Stimulated activated CD8-positive, alpha-beta memory T cell treated with anti-CD3 and anti-CD28 coated beads, Interleukin-4, amount 100 ng/mL, for 24 hours (primary cell): ENCODE data around the gene CSRP3.

ENCODE experiments used
- DNase-seq: peaks from one replicate; pipeline ENCODE4 v3.0.0-alpha.2; 2020; ENCODE audit warnings: low read depth

The CSRP3 gene

DNA sequence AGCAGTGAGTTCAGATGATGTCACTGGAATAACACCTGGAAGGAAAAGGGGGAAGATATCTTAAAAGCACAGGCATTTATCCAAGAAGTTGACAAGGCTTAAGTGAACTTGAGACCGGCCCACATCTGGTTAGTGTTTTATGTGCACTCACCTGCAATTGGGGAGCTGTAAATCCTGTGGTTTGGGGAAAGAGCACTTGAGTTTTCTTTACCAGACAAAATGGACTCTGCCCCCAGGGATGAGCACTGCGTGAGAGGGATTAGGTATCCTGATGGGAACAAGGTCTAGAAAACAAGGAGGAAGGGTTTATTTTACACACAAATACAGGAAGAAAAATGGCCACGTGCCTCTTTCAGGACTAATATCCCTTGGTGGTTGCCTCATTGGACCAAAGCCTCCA lies 23.8 kb upstream of the CSRP3 start:
- no peak for DNase-seq

GRCh38 chr11:19225123-19225522 lies 23.3 kb upstream of the CSRP3 start:
- DNase-seq, result no peak

DNA sequence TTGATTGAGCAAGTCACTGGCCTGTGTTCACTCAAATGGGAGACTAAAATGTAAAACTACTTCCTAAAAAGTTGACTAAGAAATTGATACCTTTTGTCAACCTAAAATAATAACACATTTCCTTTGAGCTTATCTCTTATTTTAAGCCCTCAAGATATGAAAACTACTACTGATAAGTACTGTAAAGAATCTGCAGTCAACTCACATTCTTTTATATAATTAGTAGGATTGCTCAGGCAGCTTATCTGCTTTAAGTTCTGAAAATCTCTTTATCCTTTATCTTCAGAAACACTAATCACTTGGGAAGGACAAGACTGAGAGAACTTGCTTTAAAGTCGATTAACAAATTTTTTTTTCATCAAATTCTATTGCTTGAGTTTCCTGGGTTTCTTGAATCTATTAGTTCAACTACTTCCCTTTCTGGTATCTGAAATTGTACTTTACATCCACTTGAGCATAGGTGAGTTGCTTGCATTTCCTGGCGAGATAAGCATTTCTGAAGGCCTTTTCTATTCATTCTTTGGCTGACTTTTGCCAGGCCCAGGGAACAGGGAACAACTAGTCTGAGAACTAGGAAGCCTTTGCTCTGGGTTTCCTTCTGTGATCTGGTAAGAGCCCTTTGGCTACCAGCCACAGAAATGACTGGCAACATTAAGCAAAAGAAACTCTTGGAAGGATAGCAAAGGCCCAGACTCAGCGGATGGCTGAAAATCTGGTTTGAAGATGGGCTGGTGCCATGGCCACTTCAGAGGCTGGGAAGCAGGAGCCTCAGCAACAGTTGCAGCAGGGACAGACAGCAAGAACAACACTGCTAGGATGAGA lies 19.3 kb upstream of the CSRP3 start:
- DNase-seq, result no peak

DNA sequence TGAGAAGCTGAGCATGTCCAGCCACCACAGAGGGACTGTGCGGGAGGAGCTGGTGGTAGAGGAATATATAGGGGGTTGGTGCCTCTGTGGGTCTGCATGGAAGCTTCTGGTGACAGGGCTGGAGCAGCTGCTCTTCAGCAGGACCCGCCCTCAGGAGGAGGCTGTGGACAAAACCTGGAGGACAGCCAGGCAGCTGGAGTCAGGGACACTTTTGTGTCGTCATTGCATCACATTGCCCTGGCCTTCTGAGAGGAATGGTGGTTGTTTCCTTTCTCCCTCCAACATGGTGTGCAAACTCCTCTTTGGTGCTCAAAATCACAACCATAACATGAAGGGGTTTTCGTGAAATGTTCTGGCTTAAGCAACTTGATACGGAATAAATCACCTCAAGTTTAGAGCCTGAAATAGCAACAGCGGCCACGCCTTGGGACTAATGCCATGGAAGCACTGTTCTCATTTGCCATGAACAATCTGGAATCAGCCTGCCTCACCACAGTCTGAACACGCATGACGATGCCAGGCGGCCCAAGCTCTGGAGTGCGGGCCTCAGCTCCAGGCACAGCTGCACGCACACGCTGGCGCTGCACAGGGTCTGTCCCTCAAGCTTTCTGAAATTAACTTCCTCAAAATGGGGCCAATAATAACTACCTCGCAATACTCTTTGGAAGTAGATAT lies 17.1 kb upstream of the CSRP3 start:
- DNase-seq, result no peak

- no peak for DNase-seq
Measured at GRCh38 chr11:19218216-19218615, 16.4 kb upstream of the CSRP3 start.

GRCh38 chr11:19216709-19217374 lies 15.1 kb upstream of the CSRP3 start:
- no peak for DNase-seq

GRCh38 chr11:19216021-19216420 lies 14.2 kb upstream of the CSRP3 start:
- no peak for DNase-seq

- no peak for DNase-seq
Measured at GRCh38 chr11:19209617-19210370, 8.0 kb upstream of the CSRP3 start.

GRCh38 chr11:19208959-19209546 lies 7.3 kb upstream of the CSRP3 start:
- no peak for DNase-seq

GRCh38 chr11:19208181-19208580 lies 6.4 kb upstream of the CSRP3 start:
- DNase-seq, result no peak

DNA sequence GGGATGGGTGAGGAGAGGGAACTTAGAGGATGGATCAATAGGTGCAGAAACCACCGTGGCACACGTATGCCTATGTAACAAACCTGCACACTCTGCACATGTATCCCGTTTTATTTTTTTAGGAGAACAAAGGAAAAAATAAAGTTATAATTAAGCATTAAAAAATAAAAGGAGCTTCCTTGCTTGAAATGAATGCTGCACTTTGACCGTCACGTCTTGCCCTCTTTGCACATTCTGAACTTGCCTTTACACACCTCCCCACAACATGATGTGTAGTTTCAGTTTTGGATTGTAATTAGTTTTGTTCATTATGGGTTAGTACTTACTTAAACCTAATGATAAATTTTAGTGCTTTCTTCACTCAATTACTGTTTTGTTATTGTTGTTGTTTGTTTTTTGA lies 3.1 kb upstream of the CSRP3 start:
- DNase-seq, result no peak

DNA sequence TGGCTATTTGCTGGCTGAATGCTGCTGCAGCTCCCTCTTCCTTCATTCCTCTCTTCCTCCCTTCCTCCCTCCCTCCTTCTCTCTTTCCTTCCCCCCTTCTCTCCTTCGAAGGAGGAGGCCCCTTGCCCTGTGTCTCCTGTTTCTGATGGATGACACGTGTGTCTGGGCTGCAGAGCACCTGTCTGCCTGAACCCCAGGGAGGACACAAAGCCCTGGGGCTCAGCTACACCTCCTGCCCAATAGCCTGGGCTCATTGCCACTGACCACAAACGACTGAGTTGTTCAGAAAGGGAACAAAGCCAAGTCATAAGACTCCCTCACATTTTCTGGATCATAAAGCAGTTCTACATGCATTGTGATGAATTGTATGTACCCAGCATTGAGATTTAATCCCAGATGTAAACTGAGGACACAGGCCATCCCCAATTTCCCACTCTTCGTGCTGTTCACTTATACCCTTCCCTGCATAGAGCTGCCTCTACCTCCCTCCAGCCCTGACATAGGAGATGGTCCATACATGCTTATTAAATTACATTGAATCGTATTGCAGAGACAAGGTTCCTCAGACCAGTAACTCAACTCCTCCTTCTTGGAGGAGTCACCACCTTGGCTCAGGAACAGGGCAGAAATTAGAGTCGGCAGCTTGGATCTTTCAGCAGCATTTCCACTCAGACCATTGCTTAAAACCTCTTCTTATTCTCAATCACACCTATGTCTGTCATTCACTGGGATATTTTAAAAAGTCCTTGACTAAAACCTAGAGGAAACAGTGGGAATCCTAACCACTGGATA lies 1.2 kb downstream of the CSRP3 start:
- DNase-seq, result no peak

DNA sequence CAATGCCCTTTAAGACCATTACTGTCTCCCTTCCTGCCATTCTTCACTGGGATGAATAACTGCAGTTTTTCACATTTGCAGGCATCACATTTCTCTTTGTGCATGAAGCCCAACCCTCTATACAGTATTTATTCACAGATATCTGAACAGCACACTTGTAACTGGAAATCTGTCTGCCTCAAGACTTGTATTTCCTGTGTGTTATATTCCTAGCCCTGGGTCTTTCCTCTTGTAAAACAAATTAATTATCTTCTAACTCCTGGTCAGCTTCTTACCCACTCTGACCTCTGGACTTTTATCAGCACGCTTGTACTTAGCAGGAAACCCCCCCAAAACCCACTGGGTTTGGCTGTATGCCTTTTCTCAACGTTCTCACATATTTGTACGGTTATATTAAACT lies 2.0 kb downstream of the CSRP3 start:
- DNase-seq, result no peak

- DNase-seq, result no peak
Measured at GRCh38 chr11:19199048-19199447, 2.7 kb downstream of the CSRP3 start.

GRCh38 chr11:19196432-19196831 lies 5.4 kb downstream of the CSRP3 start:
- no peak for DNase-seq

DNA sequence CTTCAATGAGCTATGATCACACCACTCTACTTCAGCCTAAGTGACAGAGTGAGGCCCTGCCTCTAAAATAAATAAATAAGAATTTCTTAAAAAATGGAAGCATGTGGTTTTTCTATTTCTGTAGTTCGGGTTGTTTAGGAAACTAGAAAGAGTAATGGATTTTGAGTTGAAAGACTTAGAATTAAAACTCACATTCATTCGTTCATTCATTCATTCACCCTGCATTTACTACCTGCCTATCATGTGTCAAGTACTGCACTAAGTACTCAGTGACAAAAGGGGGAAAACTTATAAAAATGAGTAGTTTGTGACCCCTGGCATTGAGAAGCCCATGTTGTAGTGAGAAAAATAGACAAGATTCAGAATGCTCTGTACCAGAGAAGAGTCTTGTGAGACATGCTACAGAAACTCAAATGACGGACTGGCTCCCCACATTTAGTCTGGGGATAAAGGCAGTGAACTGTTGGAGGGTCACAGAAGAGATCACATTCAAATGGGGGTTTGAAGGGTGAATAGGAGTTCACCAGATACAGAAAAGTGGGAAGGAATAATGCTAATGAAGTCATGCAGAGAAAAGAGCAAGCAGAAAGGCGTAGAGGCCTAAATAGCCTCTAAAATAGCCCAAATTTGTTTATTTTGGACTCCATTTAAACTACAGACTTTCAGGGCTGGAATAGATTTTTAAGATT lies 7.0 kb downstream of the CSRP3 start:
- DNase-seq, result no peak

DNA sequence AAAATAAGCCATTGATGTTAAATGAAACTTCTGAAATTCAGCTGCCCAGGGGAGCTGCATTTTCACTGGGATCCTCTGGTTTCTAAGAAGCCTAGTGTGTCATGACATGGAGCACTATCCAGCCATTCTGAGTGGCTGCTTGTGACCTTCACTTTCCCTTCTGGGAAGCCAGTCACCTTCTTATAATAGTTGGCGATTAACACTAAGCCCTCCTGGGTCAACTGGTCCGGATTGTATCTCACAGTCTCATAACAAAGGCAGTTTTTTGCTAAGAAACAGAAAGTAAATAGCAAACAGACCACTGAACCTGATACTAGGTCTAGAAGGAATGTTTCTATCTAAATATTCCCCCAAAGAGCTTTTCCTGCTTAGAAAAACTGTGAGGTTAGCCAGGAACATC lies 7.9 kb downstream of the CSRP3 start:
- no peak for DNase-seq

DNA sequence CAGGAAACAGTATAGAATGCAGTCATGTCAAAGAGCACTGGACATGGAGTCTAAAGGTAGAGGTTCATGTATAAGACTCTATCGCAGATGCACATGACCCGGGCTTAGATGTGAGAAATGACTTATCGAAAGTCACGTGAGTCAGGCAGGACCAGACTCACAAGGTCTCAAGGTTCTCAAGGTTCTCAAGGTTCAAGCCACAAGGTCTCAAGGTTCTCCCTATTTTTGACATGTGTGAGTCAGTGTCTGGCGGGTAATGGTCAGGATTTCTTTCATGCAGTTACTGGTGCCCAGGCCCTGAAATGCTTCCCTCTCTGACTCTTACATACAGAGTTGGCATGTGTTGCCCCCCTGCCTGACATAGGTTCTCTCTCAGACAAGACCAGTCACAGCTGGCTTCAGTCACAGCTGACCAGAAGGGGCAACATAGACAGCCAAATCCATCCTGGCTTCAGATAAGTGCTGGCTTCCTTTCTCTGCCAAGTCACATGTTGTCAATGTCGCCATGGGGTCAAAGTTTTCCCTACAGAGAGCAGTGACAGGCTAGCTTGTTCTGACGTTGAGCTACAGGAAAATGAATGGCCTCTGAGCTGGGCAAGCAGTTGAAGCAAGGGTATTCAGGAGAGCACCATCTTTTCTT lies 10.1 kb downstream of the CSRP3 start:
- no peak for DNase-seq

DNA sequence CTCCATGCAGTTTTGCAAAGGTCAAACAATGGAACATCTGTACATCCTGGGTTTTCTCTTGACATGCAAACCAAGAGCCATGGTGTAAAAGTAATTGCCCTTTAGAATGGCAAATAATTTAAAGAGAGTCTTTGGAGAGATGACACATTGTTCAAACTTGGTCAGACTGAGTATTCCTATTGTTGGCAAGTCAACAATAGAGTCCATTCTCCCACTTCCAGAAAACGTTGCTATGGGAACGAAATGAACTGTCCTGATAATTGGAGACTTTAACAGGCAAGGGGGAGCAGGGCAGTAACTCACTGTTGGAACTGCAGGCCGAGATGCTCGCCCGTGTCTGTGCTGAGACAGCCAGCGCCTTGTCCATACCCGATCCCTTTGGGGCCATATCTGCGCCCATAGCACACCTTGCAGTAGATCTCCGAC lies 13.9 kb downstream of the CSRP3 start:
- no peak for DNase-seq
